SK-N-SH treated with all-trans-retinoic acid at 6 μM for 48 hours (cell line): ENCODE measurements around the gene PRMT1.

Experiments
- ARNTL ChIP-seq: fragments of 450-650 bp; formaldehyde crosslinking; IDR thresholded peaks from 2 replicates; pipeline ENCODE4 v1.5.0; 2020; ENCODE audit warnings: low read depth, mild to moderate bottlenecking, moderate library complexity, borderline replicate concordance
- BACH2 ChIP-seq: fragments of 250-450 bp; sonication (Bioruptor Pico); IDR thresholded peaks from 2 replicates; pipeline ENCODE4 v1.9.0; 2021; ENCODE audit warnings: mild to moderate bottlenecking, borderline replicate concordance
- ESRRG ChIP-seq: fragments of 250-450 bp; sonication (Bioruptor Pico); IDR thresholded peaks from 2 replicates; pipeline ENCODE4 v1.6.1; 2021; ENCODE audit warnings: mild to moderate bottlenecking
- SNAI2 ChIP-seq: fragments of 250-450 bp; sonication (Bioruptor Pico); IDR thresholded peaks from 2 replicates; pipeline ENCODE4 v1.5.0; 2020; ENCODE audit warnings: mild to moderate bottlenecking, moderate library complexity
- TCF4 ChIP-seq: fragments of 250-450 bp; sonication (Bioruptor Pico); IDR thresholded peaks from 2 replicates; pipeline ENCODE4 v1.8.0; 2021; ENCODE audit warnings: mild to moderate bottlenecking, moderate library complexity, borderline replicate concordance
- TOX ChIP-seq: fragments of 250-450 bp; sonication (Bioruptor Pico); IDR thresholded peaks from 2 replicates; pipeline ENCODE4 v1.8.0; 2021; ENCODE audit warnings: mild to moderate bottlenecking, moderate library complexity, borderline replicate concordance
- ZC3H10 ChIP-seq: fragments of 250-450 bp; sonication (Bioruptor Pico); IDR thresholded peaks from 2 replicates; pipeline ENCODE4 v1.5.1; 2021; ENCODE audit warnings: mild to moderate bottlenecking, moderate library complexity
- ZFP3 ChIP-seq: fragments of 250-450 bp; sonication (Bioruptor Pico); IDR thresholded peaks from 2 replicates; pipeline ENCODE4 v1.5.0; 2020; ENCODE audit warnings: mild to moderate bottlenecking, moderate library complexity
- ZFP30 ChIP-seq: fragments of 450-650 bp; formaldehyde crosslinking; IDR thresholded peaks from 2 replicates; pipeline ENCODE4 v1.5.0; 2022; ENCODE audit warnings: mild to moderate bottlenecking, moderate library complexity
- ZNF565 ChIP-seq: fragments of 450-650 bp; formaldehyde crosslinking; conservative IDR thresholded peaks from 2 replicates; pipeline ENCODE4 v1.5.0; 2020; ENCODE audit warnings: low read depth, mild to moderate bottlenecking, moderate library complexity
- ZNF8 ChIP-seq: fragments of 450-650 bp; formaldehyde crosslinking; IDR thresholded peaks from 2 replicates; pipeline ENCODE4 v1.5.0; 2020; ENCODE audit warnings: mild to moderate bottlenecking, moderate library complexity
- TF ChIP-seq, protein P1 (sequence below): fragments of 250-450 bp; sonication (Bioruptor Pico); IDR thresholded peaks from 2 replicates; pipeline ENCODE4 v1.8.0; 2020; ENCODE audit warnings: mild to moderate bottlenecking, moderate library complexity, borderline replicate concordance

DNA sequence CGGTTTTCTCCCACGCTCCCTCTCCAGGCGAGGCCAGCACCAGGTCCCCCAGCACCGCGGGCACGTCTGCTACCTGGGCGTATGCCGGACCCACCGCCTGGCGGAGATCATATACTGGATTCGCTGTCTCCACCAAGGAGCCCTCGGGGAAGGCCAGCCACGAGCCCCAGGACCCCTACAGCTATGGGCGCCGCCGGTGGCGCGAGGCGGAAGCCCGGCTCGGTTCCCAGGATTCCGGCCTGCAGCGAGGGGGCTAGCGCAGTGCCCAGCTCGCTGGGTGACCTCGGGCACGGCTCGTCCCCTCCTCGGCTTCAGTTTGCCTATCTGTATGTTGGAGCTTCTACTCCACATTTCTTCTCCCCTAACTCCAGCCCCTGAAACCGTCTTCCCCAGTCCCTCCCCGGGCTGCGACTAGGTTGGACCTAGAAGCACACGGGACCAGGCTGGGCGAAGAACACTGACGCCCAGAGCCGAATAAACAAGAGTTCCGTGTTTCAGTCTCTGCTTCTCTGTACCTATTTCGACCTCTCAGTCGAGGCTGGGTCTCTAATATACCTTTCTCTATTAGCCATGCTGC is 13.1 kb downstream of the PRMT1 start:
- TF ChIP-seq ZC3H10 (CRISPR knock-in tag) (no peak), ZFP3 (no peak), ZNF565 (no peak), TOX (CRISPR knock-in tag) (no peak), ZFP30 (CRISPR knock-in tag) (no peak), ZNF8 (CRISPR knock-in tag) (no peak), ESRRG (CRISPR knock-in tag) (no peak), SNAI2 (no peak), TCF4 (CRISPR knock-in tag) (no peak), ARNTL (CRISPR knock-in tag) (no peak), BACH2 (CRISPR knock-in tag) (no peak)
- TF ChIP-seq, protein P1, sequence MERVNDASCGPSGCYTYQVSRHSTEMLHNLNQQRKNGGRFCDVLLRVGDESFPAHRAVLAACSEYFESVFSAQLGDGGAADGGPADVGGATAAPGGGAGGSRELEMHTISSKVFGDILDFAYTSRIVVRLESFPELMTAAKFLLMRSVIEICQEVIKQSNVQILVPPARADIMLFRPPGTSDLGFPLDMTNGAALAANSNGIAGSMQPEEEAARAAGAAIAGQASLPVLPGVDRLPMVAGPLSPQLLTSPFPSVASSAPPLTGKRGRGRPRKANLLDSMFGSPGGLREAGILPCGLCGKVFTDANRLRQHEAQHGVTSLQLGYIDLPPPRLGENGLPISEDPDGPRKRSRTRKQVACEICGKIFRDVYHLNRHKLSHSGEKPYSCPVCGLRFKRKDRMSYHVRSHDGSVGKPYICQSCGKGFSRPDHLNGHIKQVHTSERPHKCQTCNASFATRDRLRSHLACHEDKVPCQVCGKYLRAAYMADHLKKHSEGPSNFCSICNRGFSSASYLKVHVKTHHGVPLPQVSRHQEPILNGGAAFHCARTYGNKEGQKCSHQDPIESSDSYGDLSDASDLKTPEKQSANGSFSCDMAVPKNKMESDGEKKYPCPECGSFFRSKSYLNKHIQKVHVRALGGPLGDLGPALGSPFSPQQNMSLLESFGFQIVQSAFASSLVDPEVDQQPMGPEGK (CRISPR knock-in tag), result no peak
